ENCODE results near the gene NOLC1. TPM values are rescaled to one million over a fixed set of nuclear protein-coding genes. Genes with fewer than 3 reads are reported as not detected.
A peak's percentile ranks its signal among the peaks of the same experiment; 100 is the strongest.

The NOLC1 gene
- total and polyA plus RNA-seq, 2 of the 13 experiments (the other 11 are each of a cell fraction or from before 2014, with no cell fraction given), result 50.6 to 81.0 TPM

DNA sequence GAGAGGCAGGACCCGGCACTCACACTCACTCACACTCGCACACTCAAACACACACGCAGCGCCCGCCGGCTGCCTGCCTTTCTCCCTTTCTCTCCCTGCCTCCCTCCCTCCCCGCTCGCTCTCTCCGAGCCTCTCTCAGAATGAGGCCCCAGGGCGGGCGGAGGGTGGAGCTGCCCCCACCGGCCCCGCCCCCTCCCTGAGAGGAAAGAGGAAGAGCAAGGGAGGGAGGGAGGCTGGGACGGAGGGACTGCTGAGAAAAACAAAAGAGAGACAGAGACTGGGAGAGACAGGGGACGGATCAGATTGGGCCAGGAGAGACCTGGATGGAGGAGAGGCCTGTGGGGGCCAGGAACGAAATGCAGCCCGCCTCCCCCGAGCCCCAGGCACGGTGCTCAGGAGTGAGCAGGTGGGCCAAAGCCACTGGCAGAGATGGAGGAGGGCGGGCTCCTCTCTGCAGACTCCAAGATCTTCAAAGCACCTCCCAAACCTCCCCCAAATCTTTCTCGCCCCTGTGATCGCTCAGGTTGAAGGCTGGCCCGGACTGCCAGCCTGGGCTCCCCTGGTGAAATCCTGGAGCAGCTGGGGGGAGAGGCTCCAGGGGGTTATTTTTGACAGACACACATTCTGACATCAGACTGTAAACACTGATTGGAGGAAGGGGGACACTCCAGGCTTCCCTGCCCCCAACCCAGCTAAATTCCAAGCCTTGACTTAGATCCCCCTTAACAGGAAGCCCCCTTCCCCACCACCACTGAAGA, 37.1 kb upstream of the NOLC1 start (continued):
- TF ChIP-seq, protein P1, sequence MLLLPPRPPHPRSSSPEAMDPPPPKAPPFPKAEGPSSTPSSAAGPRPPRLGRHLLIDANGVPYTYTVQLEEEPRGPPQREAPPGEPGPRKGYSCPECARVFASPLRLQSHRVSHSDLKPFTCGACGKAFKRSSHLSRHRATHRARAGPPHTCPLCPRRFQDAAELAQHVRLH (CRISPR knock-in tag; IDR thresholded peaks at IDR 0.05; ENCODE audit: borderline replicate concordance, low read depth), result 0 out of 2 replicates have a peak, but pooled peaks have one; percentile 20
- no peak for TF ChIP-seq ZNF331 (CRISPR knock-in tag; IDR thresholded peaks at IDR 0.05)
- peak; percentile 81 for TF ChIP-seq SRSF1 (optimal IDR thresholded peaks at IDR 0.05; ENCODE audit: low read depth, low read length)
- TF ChIP-seq KLF6 (CRISPR knock-in tag; IDR thresholded peaks at IDR 0.05), result 0 out of 2 replicates have a peak, but pooled peaks have one; percentile 55
- TF ChIP-seq ZNF607 (CRISPR knock-in tag; IDR thresholded peaks at IDR 0.05; ENCODE audit: borderline replicate concordance), result no peak
- no peak for TF ChIP-seq MBNL3 (CRISPR knock-in tag; conservative IDR thresholded peaks at IDR 0.05)
- no peak for TF ChIP-seq ZNF251 (CRISPR knock-in tag; IDR thresholded peaks at IDR 0.05)
- TF ChIP-seq POLR2AphosphoS5 (IDR thresholded peaks at IDR 0.05; ENCODE audit: low read depth, low read length), result peak; percentile 88
- TF ChIP-seq XRCC5 (optimal IDR thresholded peaks at IDR 0.05; ENCODE audit: low read length), result no peak
- TF ChIP-seq GABPB1 (CRISPR knock-in tag; IDR thresholded peaks at IDR 0.05), result peak; percentile 44; the same call in 1 of the 2 replicates
- TF ChIP-seq ZNF44 (CRISPR knock-in tag; IDR thresholded peaks at IDR 0.05), result no peak
- no peak for TF ChIP-seq ZNF747 (CRISPR knock-in tag; IDR thresholded peaks at IDR 0.05; ENCODE audit: borderline replicate concordance)
- peak; percentile 98 for TF ChIP-seq PATZ1 (CRISPR knock-in tag; IDR thresholded peaks at IDR 0.05)
- TF ChIP-seq MYC (CRISPR knock-in tag; IDR thresholded peaks at IDR 0.05; ENCODE audit: borderline replicate concordance), result peak; percentile 25; the same call in 1 of the 2 replicates
- TF ChIP-seq NFATC3 (CRISPR knock-in tag; IDR thresholded peaks at IDR 0.05), result no peak
- TF ChIP-seq ZNF263 (CRISPR knock-in tag; IDR thresholded peaks at IDR 0.05), result 0 out of 2 replicates have a peak, but pooled peaks have one; percentile 27
- no peak for TF ChIP-seq NFRKB (IDR thresholded peaks at IDR 0.05)
- TF ChIP-seq ELF1 (CRISPR knock-in tag; IDR thresholded peaks at IDR 0.05), result peak; percentile 66
- TF ChIP-seq MAZ (IDR thresholded peaks at IDR 0.05; ENCODE audit: borderline replicate concordance, low read depth, low read length), result peak; percentile 95
- TF ChIP-seq MAZ (CRISPR knock-in tag; IDR thresholded peaks at IDR 0.05; ENCODE audit: low read depth), result no peak; the same call in 1 of the 2 replicates
- 0 out of 2 replicates have a peak, but pooled peaks have one; percentile 35 for TF ChIP-seq RCOR2 (CRISPR knock-in tag; IDR thresholded peaks at IDR 0.05)
- no peak for TF ChIP-seq HES4 (CRISPR knock-in tag; IDR thresholded peaks at IDR 0.05; ENCODE audit: borderline replicate concordance)
- TF ChIP-seq SCMH1 (CRISPR knock-in tag; IDR thresholded peaks at IDR 0.05; ENCODE audit: borderline replicate concordance), result no peak
- no peak for TF ChIP-seq CEBPB (IDR thresholded peaks at IDR 0.05; ENCODE audit: borderline replicate concordance, low read depth, low read length)
- no peak for TF ChIP-seq FOSL1 (CRISPR knock-in tag; IDR thresholded peaks at IDR 0.05; ENCODE audit: borderline replicate concordance)
- TF ChIP-seq GATA4 (IDR thresholded peaks at IDR 0.05; ENCODE audit: borderline replicate concordance, low read depth), result peak; percentile 63; the same call in 1 of the 2 replicates
- no peak for TF ChIP-seq REXO4 (CRISPR knock-in tag; IDR thresholded peaks at IDR 0.05; ENCODE audit: borderline replicate concordance)
- TF ChIP-seq, protein P2, sequence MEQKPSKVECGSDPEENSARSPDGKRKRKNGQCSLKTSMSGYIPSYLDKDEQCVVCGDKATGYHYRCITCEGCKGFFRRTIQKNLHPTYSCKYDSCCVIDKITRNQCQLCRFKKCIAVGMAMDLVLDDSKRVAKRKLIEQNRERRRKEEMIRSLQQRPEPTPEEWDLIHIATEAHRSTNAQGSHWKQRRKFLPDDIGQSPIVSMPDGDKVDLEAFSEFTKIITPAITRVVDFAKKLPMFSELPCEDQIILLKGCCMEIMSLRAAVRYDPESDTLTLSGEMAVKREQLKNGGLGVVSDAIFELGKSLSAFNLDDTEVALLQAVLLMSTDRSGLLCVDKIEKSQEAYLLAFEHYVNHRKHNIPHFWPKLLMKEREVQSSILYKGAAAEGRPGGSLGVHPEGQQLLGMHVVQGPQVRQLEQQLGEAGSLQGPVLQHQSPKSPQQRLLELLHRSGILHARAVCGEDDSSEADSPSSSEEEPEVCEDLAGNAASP (CRISPR knock-in tag; IDR thresholded peaks at IDR 0.05; ENCODE audit: borderline replicate concordance), result no peak

Measured in HepG2 (cell line).